ENCODE data around the gene RECK. TPM values are rescaled to one million over a fixed set of nuclear protein-coding genes. Genes with fewer than 3 reads are reported as not detected.

RECK gene
- total RNA-seq, 4 donors from 2014 or later: 15.6 to 24.1 (median 18.7) TPM

DNA sequence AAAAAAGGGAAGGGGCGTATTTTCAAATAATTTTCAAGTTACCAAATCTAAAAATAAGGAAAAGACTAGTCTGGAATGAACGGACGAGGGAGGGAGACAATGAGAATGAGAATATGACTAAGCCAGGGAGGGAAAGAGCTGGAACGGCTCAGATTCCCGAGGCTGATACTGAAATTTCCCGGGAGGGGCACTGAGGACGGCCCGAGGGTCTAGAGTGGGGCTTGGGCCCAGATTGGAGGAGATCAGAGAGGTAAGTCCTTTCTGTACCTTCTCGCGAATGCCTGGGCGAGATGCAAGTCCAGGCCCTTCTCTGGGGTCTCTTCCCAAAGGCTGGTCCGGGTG, 129.1 kb downstream of the RECK start:
- H3K36me3 ChIP-seq: no peaks in the 10 kb centered on the region
- no peaks in the 10 kb centered on the region for H3K9me3 ChIP-seq
- no peak for DNase-seq (ENCODE audit: low spot score in 2 of 2)
- H3K4me3 ChIP-seq: peak overlapping the region; percentile 24 to 51 (median 42)
- TF ChIP-seq, protein P1, sequence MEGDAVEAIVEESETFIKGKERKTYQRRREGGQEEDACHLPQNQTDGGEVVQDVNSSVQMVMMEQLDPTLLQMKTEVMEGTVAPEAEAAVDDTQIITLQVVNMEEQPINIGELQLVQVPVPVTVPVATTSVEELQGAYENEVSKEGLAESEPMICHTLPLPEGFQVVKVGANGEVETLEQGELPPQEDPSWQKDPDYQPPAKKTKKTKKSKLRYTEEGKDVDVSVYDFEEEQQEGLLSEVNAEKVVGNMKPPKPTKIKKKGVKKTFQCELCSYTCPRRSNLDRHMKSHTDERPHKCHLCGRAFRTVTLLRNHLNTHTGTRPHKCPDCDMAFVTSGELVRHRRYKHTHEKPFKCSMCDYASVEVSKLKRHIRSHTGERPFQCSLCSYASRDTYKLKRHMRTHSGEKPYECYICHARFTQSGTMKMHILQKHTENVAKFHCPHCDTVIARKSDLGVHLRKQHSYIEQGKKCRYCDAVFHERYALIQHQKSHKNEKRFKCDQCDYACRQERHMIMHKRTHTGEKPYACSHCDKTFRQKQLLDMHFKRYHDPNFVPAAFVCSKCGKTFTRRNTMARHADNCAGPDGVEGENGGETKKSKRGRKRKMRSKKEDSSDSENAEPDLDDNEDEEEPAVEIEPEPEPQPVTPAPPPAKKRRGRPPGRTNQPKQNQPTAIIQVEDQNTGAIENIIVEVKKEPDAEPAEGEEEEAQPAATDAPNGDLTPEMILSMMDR (IDR thresholded peaks at IDR 0.05): no peak
- no peak for TF ChIP-seq POLR2A (IDR thresholded peaks at IDR 0.05)
- no peak for TF ChIP-seq EP300 (IDR thresholded peaks at IDR 0.05)
- H3K4me1 ChIP-seq: peaks cover 0 to 35% (median 9%) of the 10 kb centered on the region in 4 donors
- peaks cover 0 to 2% of the 10 kb centered on the region in 2 donors for H3K27me3 ChIP-seq
- WGBS, 2 donors: 16 to 37% methylated on average over 12 of the region's 12 CpGs
- H3K27ac ChIP-seq: peak overlapping the region in 3 of 4 donors; percentile 15 to 79 (median 62)

DNA sequence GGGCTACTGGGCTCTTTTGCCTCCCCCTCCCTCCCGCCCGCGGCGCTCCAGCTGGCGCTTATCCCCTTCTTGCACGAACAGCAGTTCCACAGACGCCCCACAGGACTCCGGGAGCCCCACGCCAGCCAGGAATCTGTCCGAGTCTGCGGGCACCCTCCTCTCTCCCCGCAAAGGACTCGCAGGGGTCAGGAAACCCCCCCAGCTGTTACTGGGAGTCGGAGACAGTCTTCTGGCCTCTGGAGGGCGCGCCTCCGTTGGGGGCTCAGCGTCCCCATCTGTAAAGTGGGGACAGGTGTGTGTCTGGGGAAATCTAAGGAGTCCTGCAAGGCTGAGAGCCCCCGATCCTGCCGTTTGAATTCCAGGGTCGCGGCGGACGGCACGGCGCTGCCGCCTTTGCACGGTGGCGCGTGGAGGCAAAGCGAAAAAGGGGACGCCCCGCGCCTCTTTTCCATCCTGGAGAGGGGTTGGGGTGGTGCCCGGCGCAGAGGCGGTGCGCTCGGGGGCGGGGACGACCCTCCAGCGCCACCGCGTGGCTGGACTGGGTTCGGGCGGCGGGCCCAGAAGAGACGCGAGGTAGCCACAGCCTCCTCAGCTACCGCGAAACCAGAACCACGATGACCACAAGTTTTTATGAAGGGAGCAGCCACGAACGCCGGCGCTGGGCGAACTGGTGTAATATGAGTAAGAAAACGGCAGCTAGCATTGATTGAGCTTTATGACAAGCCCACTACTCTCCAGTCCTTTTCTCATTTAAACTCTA, 129.6 kb downstream of the RECK start:
- H3K27ac ChIP-seq: peak overlapping the region in 3 of 4 donors; percentile 15 to 79 (median 62)
- WGBS, 2 donors: 1 to 3% methylated on average over 46 to 57 of the region's 58 CpGs
- TF ChIP-seq, protein P1 (IDR thresholded peaks at IDR 0.05): peak; percentile 96 to 97 (median 97)
- TF ChIP-seq POLR2A (IDR thresholded peaks at IDR 0.05) (no peak), EP300 (IDR thresholded peaks at IDR 0.05) (peak in 1 of 2 donors; percentile 62)

GRCh38 chr9:36169166-36169565, 132.5 kb downstream of the RECK start, which contains the start of gene CCIN:
Gene CCIN, plus strand, starts transcription at chr9:36169388. Its CDS starts 115 bp downstream, at chr9:36169503.
- Histone ChIP-seq H3K4me1 (peaks cover 0 to 21% (median 0%) of the 10 kb centered on the region in 4 donors), H3K27me3 (peaks cover 0 to 2% of the 10 kb centered on the region in 2 donors), H3K9me3 (no peaks in the 10 kb centered on the region), H3K4me3 (no peak within 1 kb of the TSS), H3K27ac (no peak within 1 kb of the TSS), H3K36me3 (no peaks in the 10 kb centered on the region)
- DNase-seq (ENCODE audit: low spot score in 2 of 2): no peak
- TF ChIP-seq EP300 (IDR thresholded peaks at IDR 0.05) (no peak), POLR2A (IDR thresholded peaks at IDR 0.05) (no peak)
- TF ChIP-seq, protein P1 (IDR thresholded peaks at IDR 0.05): no peak
- 90 to 91% methylated on average over 6 of the region's 6 CpGs for WGBS, 2 donors

More for the DNA sequence above, 129.6 kb downstream of the RECK start:
- H3K9me3 ChIP-seq: no peaks in the 10 kb centered on the region
- H3K36me3 ChIP-seq: no peaks in the 10 kb centered on the region
- DNase-seq (ENCODE audit: low spot score in 2 of 2): peak; percentile 70 to 79
- H3K4me1 ChIP-seq: peaks cover 0 to 35% (median 9%) of the 10 kb centered on the region in 4 donors
- H3K27me3 ChIP-seq: peaks cover 0 to 2% of the 10 kb centered on the region in 2 donors
- H3K4me3 ChIP-seq: peak overlapping the region; percentile 24 to 51 (median 42)

- Histone ChIP-seq H3K27me3 (peaks cover 0 to 2% of the 10 kb centered on the region in 2 donors), H3K4me1 (peaks cover 0 to 21% (median 0%) of the 10 kb centered on the region in 4 donors), H3K27ac (no peak overlapping the region), H3K4me3 (no peak overlapping the region), H3K36me3 (no peaks in the 10 kb centered on the region), H3K9me3 (no peaks in the 10 kb centered on the region)
- 91 to 94% methylated on average over 17 of the region's 17 CpGs for WGBS, 2 donors
- DNase-seq (ENCODE audit: low spot score in 2 of 2): no peak
- TF ChIP-seq, protein P1 (IDR thresholded peaks at IDR 0.05): no peak
- TF ChIP-seq POLR2A (IDR thresholded peaks at IDR 0.05) (no peak), EP300 (IDR thresholded peaks at IDR 0.05) (no peak)
These were observed 133.0 kb downstream of the RECK start for GRCh38 chr9:36169708-36170107.

GRCh38 chr9:36170531-36170930, 133.8 kb downstream of the RECK start:
- Histone ChIP-seq H3K4me3 (no peak overlapping the region), H3K27me3 (peaks cover 0 to 2% of the 10 kb centered on the region in 2 donors)

More at GRCh38 chr9:36170531-36170930, 133.8 kb downstream of the RECK start:
- DNase-seq (ENCODE audit: low spot score in 2 of 2): no peak
- Histone ChIP-seq H3K36me3 (no peaks in the 10 kb centered on the region), H3K27ac (no peak overlapping the region), H3K9me3 (no peaks in the 10 kb centered on the region), H3K4me1 (peaks cover 0 to 16% (median 0%) of the 10 kb centered on the region in 4 donors)
- 95 to 96% methylated on average over 11 to 12 of the region's 13 CpGs for WGBS, 2 donors
- TF ChIP-seq POLR2A (IDR thresholded peaks at IDR 0.05): no peak
- TF ChIP-seq, protein P1 (IDR thresholded peaks at IDR 0.05): no peak
- no peak for TF ChIP-seq EP300 (IDR thresholded peaks at IDR 0.05)

All from tibial nerve (tissue), 4 donors.